K562 (cell line): Measurements from ENCODE around the gene CENPE. TPM values are rescaled to one million over a fixed set of nuclear protein-coding genes. Genes with fewer than 3 reads are reported as not detected.

Experiments used
- DDX20 ChIP-seq: fragments of 450-650 bp; IDR thresholded peaks from 2 replicates; pipeline ENCODE4 v1.6.1; 2016; ENCODE audit warnings: missing genetic modification characterization, low read depth, mild to moderate bottlenecking, missing compliant biosample characterization, moderate library complexity
- E2F8 ChIP-seq: fragments of 450-650 bp; IDR thresholded peaks from 2 replicates; pipeline ENCODE4 v1.7.1; 2018; ENCODE audit warnings: mild to moderate bottlenecking, low read depth; ENCODE audit not compliant: partially characterized antibody
- MTA1 ChIP-seq: fragments of 450-650 bp; IDR thresholded peaks from 2 replicates; pipeline ENCODE4 v1.6.1; 2017; ENCODE audit warnings: borderline replicate concordance
- ZBTB5 ChIP-seq: fragments of 450-650 bp; IDR thresholded peaks from 2 replicates; pipeline ENCODE4 v1.6.1; 2017; ENCODE audit warnings: antibody characterized with exemption
- ZC3H11A ChIP-seq: IDR thresholded peaks from 2 replicates; pipeline ENCODE4 v1.6.1; 2012; ENCODE audit warnings: low read depth, low read length, improper control_type of control experiment
- ZNF407 ChIP-seq: fragments of 450-650 bp; IDR thresholded peaks from 2 replicates; pipeline ENCODE4 v1.6.1; 2016; ENCODE audit warnings: low read depth
- ZNF449 ChIP-seq: fragments of 250-450 bp; sonication (Bioruptor Pico); IDR thresholded peaks from 2 replicates; pipeline ENCODE4 v1.8.0; 2022; ENCODE audit warnings: moderate library complexity, mild to moderate bottlenecking, inconsistent platforms
- ZNF518B ChIP-seq: fragments of 250-450 bp; sonication (Bioruptor Pico); IDR thresholded peaks from 2 replicates; pipeline ENCODE4 v1.5.0; 2021; ENCODE audit warnings: mild to moderate bottlenecking, moderate library complexity
- polyA plus RNA-seq, 8 experiments: library from polyadenylated mRNA; depleted of rRNA in 4 of 8; stranded (reverse) in 5 of 8; unstranded in 3 of 8; fragments of >200 nt; fragmentation: Nextera tagmentation in 2 of 8; fragmentation: Illumina TruSeq in 1 of 8; extraction: Ambion mirVana in 2 of 8; extraction: Trizol in 1 of 8; gene quantifications; 2 replicates each; pipeline versions ENCODE4 v1.2.1 to v1.2.3, GENCODE V29; 2011 to 2014; ENCODE audit warnings: inconsistent platforms in 1 of 8, missing spikeins in 1 of 8
- total RNA-seq, 7 experiments: library from RNA; depleted of rRNA in 6 of 7; stranded (reverse); fragments of >200 nt in 6 of 7; fragmentation: Illumina TruSeq in 2 of 7; extraction: Trizol in 2 of 7; gene quantifications; 2 replicates each; pipeline versions ENCODE4 v1.2.1 to v1.2.3, GENCODE V29; 2011 to 2021; ENCODE audit warnings: low replicate concordance in 1 of 7

CENPE gene
- total and polyA plus RNA-seq, 9 of the 15 experiments (the other 6 are each of a cell fraction or from before 2014, with no cell fraction given) = 9.9 to 53.2 (median 27.4) TPM

GRCh38 chr4:103198111-103198765 lies at the start of gene CENPE (continued):
- TF ChIP-seq ZNF449 (CRISPR knock-in tag) = no peak
- TF ChIP-seq DDX20 = no peak
- TF ChIP-seq ZC3H11A = no peak
- no peak for TF ChIP-seq ZBTB5
- TF ChIP-seq E2F8 = peak; percentile 35
- no peak for TF ChIP-seq ZNF518B (CRISPR knock-in tag)
- TF ChIP-seq ZNF407 = no peak
- TF ChIP-seq MTA1 = 0 out of 2 replicates have a peak, but pooled peaks have one; percentile 25
